Activated T-cell treated with anti-CD3 and anti-CD28 coated beads, Interleukin-2, amount 50 U/mL, for 72 hours (primary cell): Measurements from ENCODE around the gene UNC13A. TPM values are rescaled to one million over a fixed set of nuclear protein-coding genes. Genes with fewer than 3 reads are reported as not detected.
A peak's percentile ranks its signal among the peaks of the same experiment; 100 is the strongest.

Experiments used
- ATAC-seq, 2 donors: fragments of 150-1000 bp; cut with Tn5 transposase; replicated peaks in 1 of 2; 2 replicates each; pipeline ENCODE4 v1.10.0; 2021; ENCODE audit warnings: moderate library complexity in 2 of 2, mild to moderate bottlenecking in 1 of 2
- DNase-seq, 2 donors: peaks; one replicate each; pipeline ENCODE4 v3.0.0; 2021 to 2022; ENCODE audit warnings: mixed read lengths in 1 of 2
- H3K27ac Mint-ChIP-seq: one replicate; pipeline ENCODE4 v1.8.0; 2022; ENCODE audit warnings: mild to moderate bottlenecking, moderate library complexity, mixed read lengths
- H3K27me3 Mint-ChIP-seq: one replicate; pipeline ENCODE4 v1.8.0; 2022; ENCODE audit warnings: low read depth, mixed read lengths
- H3K36me3 Mint-ChIP-seq, 2 donors: one replicate each; pipeline ENCODE4 v1.8.0; 2022; ENCODE audit warnings: mixed read lengths in 2 of 2, mild to moderate bottlenecking in 1 of 2; ENCODE audit not compliant: insufficient read depth in 2 of 2
- H3K4me1 Mint-ChIP-seq: one replicate; pipeline ENCODE4 v1.8.0; 2022; ENCODE audit warnings: low read depth, mixed read lengths
- H3K4me3 Mint-ChIP-seq, 2 donors: one replicate each; pipeline ENCODE4 v1.8.0; 2022; ENCODE audit warnings: mild to moderate bottlenecking in 2 of 2, mixed read lengths in 2 of 2, moderate library complexity in 2 of 2
- H3K9me3 Mint-ChIP-seq, 2 donors: one replicate each; pipeline ENCODE4 v1.8.0; 2022; ENCODE audit warnings: mixed read lengths in 2 of 2
- total RNA-seq, 2 donors: library from RNA; stranded (reverse); gene quantifications; one replicate each; pipeline ENCODE4 v1.2.3, GENCODE V29; 2022

The UNC13A gene
- total RNA-seq, result under 1 TPM; 0.31 to 0.32 TPM

- peak within 1 kb of the TSS; percentile 6 to 74 for H3K4me3 Mint-ChIP-seq
- H3K27me3 Mint-ChIP-seq, result peaks cover 59% of the 10 kb centered on the region
- peaks cover 15% of the 10 kb centered on the region for H3K4me1 Mint-ChIP-seq
- no peak within 1 kb of the TSS for H3K27ac Mint-ChIP-seq
- DNase-seq (peak; percentile 66 to 67), ATAC-seq (peak; percentile 69 to 77)
- peaks cover 0 to 2% of the 10 kb centered on the region in 2 donors for H3K9me3 Mint-ChIP-seq
- peaks cover 2% of the 10 kb centered on the region in 2 donors for H3K36me3 Mint-ChIP-seq
These were observed at the start of gene UNC13A for GRCh38 chr19:17687857-17688784. Gene UNC13A, minus strand, starts transcription at chr19:17688354. Its CDS starts 155 bp downstream, at chr19:17688199.

GRCh38 chr19:17737690-17738153 is 49.6 kb upstream of the UNC13A start:
- peaks cover 8% of the 10 kb centered on the region for H3K4me1 Mint-ChIP-seq
- ATAC-seq (no peak), DNase-seq (no peak)
- peaks cover 0 to 2% of the 10 kb centered on the region in 2 donors for H3K36me3 Mint-ChIP-seq
- no peaks in the 10 kb centered on the region for H3K27me3 Mint-ChIP-seq
- H3K4me3 Mint-ChIP-seq, result no peak overlapping the region
- H3K9me3 Mint-ChIP-seq, result no peaks in the 10 kb centered on the region
- H3K27ac Mint-ChIP-seq, result no peak overlapping the region

- Mint-ChIP-seq H3K4me1 (peaks cover 28% of the 10 kb centered on the region), H3K27ac (no peak overlapping the region), H3K27me3 (no peaks in the 10 kb centered on the region), H3K36me3 (peaks cover 2 to 14% of the 10 kb centered on the region in 2 donors), H3K9me3 (no peaks in the 10 kb centered on the region), H3K4me3 (no peak overlapping the region)
- ATAC-seq, result no peak
- DNase-seq, result no peak
These were observed 47.3 kb upstream of the UNC13A start for GRCh38 chr19:17735410-17735809.

GRCh38 chr19:17734146-17734545 is 46.0 kb upstream of the UNC13A start:
- H3K27ac Mint-ChIP-seq, result no peak overlapping the region
- H3K36me3 Mint-ChIP-seq, result peaks cover 2 to 18% of the 10 kb centered on the region in 2 donors
- ATAC-seq (no peak), DNase-seq (no peak)
- H3K4me3 Mint-ChIP-seq, result no peak overlapping the region
- H3K9me3 Mint-ChIP-seq, result no peaks in the 10 kb centered on the region
- no peaks in the 10 kb centered on the region for H3K27me3 Mint-ChIP-seq
- H3K4me1 Mint-ChIP-seq, result peaks cover 33% of the 10 kb centered on the region

GRCh38 chr19:17733127-17733526 is 45.0 kb upstream of the UNC13A start:
- Mint-ChIP-seq H3K9me3 (no peaks in the 10 kb centered on the region), H3K36me3 (peaks cover 2 to 18% of the 10 kb centered on the region in 2 donors), H3K27me3 (no peaks in the 10 kb centered on the region), H3K27ac (no peak overlapping the region), H3K4me1 (peaks cover 27% of the 10 kb centered on the region), H3K4me3 (no peak overlapping the region)
- DNase-seq, result no peak
- no peak for ATAC-seq

GRCh38 chr19:17727843-17728242 is 39.7 kb upstream of the UNC13A start:
- H3K36me3 Mint-ChIP-seq, result peaks cover 2 to 23% of the 10 kb centered on the region in 2 donors
- ATAC-seq (no peak), DNase-seq (no peak)
- H3K4me3 Mint-ChIP-seq, result no peak overlapping the region
- H3K27ac Mint-ChIP-seq, result no peak overlapping the region
- no peaks in the 10 kb centered on the region for H3K9me3 Mint-ChIP-seq
- no peaks in the 10 kb centered on the region for H3K27me3 Mint-ChIP-seq
- H3K4me1 Mint-ChIP-seq, result peaks cover 27% of the 10 kb centered on the region

- H3K27ac Mint-ChIP-seq, result no peak overlapping the region
- ATAC-seq, result no peak
- H3K27me3 Mint-ChIP-seq, result no peaks in the 10 kb centered on the region
- no peak overlapping the region for H3K4me3 Mint-ChIP-seq
- DNase-seq, result no peak
- H3K4me1 Mint-ChIP-seq, result peaks cover 27% of the 10 kb centered on the region
- no peaks in the 10 kb centered on the region for H3K9me3 Mint-ChIP-seq
- H3K36me3 Mint-ChIP-seq, result peaks cover 2 to 23% of the 10 kb centered on the region in 2 donors
These were observed 39.0 kb upstream of the UNC13A start for GRCh38 chr19:17726964-17727773.

GRCh38 chr19:17726136-17726741 is 38.1 kb upstream of the UNC13A start:
- peaks cover 0 to 20% of the 10 kb centered on the region in 2 donors for H3K36me3 Mint-ChIP-seq
- H3K4me3 Mint-ChIP-seq, result no peak overlapping the region
- no peaks in the 10 kb centered on the region for H3K27me3 Mint-ChIP-seq
- ATAC-seq (no peak), DNase-seq (no peak)
- H3K9me3 Mint-ChIP-seq, result no peaks in the 10 kb centered on the region
- H3K4me1 Mint-ChIP-seq, result peaks cover 29% of the 10 kb centered on the region
- H3K27ac Mint-ChIP-seq, result no peak overlapping the region

- Mint-ChIP-seq H3K27ac (no peak overlapping the region), H3K4me3 (no peak overlapping the region), H3K9me3 (no peaks in the 10 kb centered on the region), H3K4me1 (peaks cover 29% of the 10 kb centered on the region), H3K36me3 (peaks cover 0 to 16% of the 10 kb centered on the region in 2 donors), H3K27me3 (no peaks in the 10 kb centered on the region)
- DNase-seq, result no peak
- ATAC-seq, result no peak
These were observed 37.4 kb upstream of the UNC13A start for GRCh38 chr19:17725422-17726078.

GRCh38 chr19:17724655-17725054 is 36.5 kb upstream of the UNC13A start:
- Mint-ChIP-seq H3K27me3 (no peaks in the 10 kb centered on the region), H3K4me1 (peaks cover 27% of the 10 kb centered on the region), H3K9me3 (no peaks in the 10 kb centered on the region), H3K4me3 (no peak overlapping the region), H3K27ac (no peak overlapping the region), H3K36me3 (peaks cover 1 to 13% of the 10 kb centered on the region in 2 donors)
- DNase-seq, result no peak
- no peak for ATAC-seq

GRCh38 chr19:17722655-17723240 is 34.6 kb upstream of the UNC13A start:
- no peaks in the 10 kb centered on the region for H3K9me3 Mint-ChIP-seq
- no peak overlapping the region for H3K4me3 Mint-ChIP-seq
- peaks cover 42% of the 10 kb centered on the region for H3K4me1 Mint-ChIP-seq
- no peak for DNase-seq
- peaks cover 1 to 13% of the 10 kb centered on the region in 2 donors for H3K36me3 Mint-ChIP-seq
- no peak overlapping the region for H3K27ac Mint-ChIP-seq
- no peak for ATAC-seq
- peaks cover under 1% of the 10 kb centered on the region for H3K27me3 Mint-ChIP-seq

- peaks cover 8% of the 10 kb centered on the region for H3K27me3 Mint-ChIP-seq
- H3K36me3 Mint-ChIP-seq, result peaks cover 1 to 13% of the 10 kb centered on the region in 2 donors
- H3K4me3 Mint-ChIP-seq, result peak overlapping the region; percentile 90 to 98
- DNase-seq, result peak in 1 of 2 donors; percentile 13
- H3K27ac Mint-ChIP-seq, result peak overlapping the region; percentile 7
- H3K9me3 Mint-ChIP-seq, result no peaks in the 10 kb centered on the region
- no peak for ATAC-seq
- peaks cover 42% of the 10 kb centered on the region for H3K4me1 Mint-ChIP-seq
These were observed 33.7 kb upstream of the UNC13A start for GRCh38 chr19:17721821-17722220.
